Mucosa of descending colon (tissue), 3 donors: ENCODE results near the gene PAQR4. TPM values are rescaled to one million over a fixed set of nuclear protein-coding genes. Genes with fewer than 3 reads are reported as not detected.

Experiments
- ATAC-seq: fragments of 200-7000 bp; cut with Tn5 transposase; one replicate; pipeline ENCODE4 v1.9.1; 2020; ENCODE audit warnings: mild to moderate bottlenecking, moderate library complexity
- DNase-seq, 3 donors: peaks; one replicate each; pipeline ENCODE4 v3.0.0-alpha.2; 2020
- H3K36me3 ChIP-seq: fragments of 200-600 bp; one replicate; pipeline ENCODE4 v1.8.0; 2021; ENCODE audit warnings: low read depth, mild to moderate bottlenecking
- H3K4me1 ChIP-seq: fragments of 200-600 bp; one replicate; pipeline ENCODE4 v1.8.0; 2021; ENCODE audit warnings: low read depth, mild to moderate bottlenecking
- H3K4me3 ChIP-seq: fragments of 200-600 bp; one replicate; pipeline ENCODE4 v1.8.0; 2021; ENCODE audit warnings: mild to moderate bottlenecking
- H3K9me3 ChIP-seq: fragments of 200-600 bp; one replicate; pipeline ENCODE4 v1.8.0; 2021; ENCODE audit warnings: mild to moderate bottlenecking
- CTCF ChIP-seq: fragments of 200-600 bp; IDR thresholded peaks from one replicate; pipeline ENCODE4 v1.8.0; 2022; ENCODE audit warnings: antibody characterized with exemption, mild to moderate bottlenecking
- intact Hi-C, 2 donors: fragments of 100-400 bp; cut with DNase I in 1 of 2; cut with micrococcal nuclease in 1 of 2; formaldehyde crosslinking; loops; one replicate each; pipeline versions ENCODE4 v1.11.0 to v1.11.1; 2022; cut with DNase I, micrococcal nuclease
- total RNA-seq, 3 donors: library from RNA; stranded (reverse); fragmentation: NEBNext Ultra II Directional in 2 of 3; extraction: Animal tissue kit (Norgen Biotek cat#: 25700) in 2 of 3; gene quantifications; one replicate each; pipeline versions ENCODE4 v1.2.1 to v1.2.4, GENCODE V29; 2021 to 2023
- donor health status: DM: no; HTN: no; CAD: no; lungs with moderate emphysema.
- donor health status: DM: no; HTN: no; CAD: no.
- donor health status: DM: no; HTN: yes; CAD: no.

Gene PAQR4
- total RNA-seq, 3 donors from 2014 or later = 4.2 to 16.1 (median 8.0) TPM

GRCh38 chr16:2948807-2949704 is 20.1 kb upstream of the PAQR4 start:
- ATAC-seq (no peak), DNase-seq (no peak)
- H3K4me3 ChIP-seq = no peak overlapping the region
- intact Hi-C loops = no loop called here
- H3K4me1 ChIP-seq = no peaks in the 10 kb centered on the region
- no peaks in the 10 kb centered on the region for H3K9me3 ChIP-seq
- TF ChIP-seq CTCF = no peak
- no peaks in the 10 kb centered on the region for H3K36me3 ChIP-seq

- no peak overlapping the region for H3K4me3 ChIP-seq
- TF ChIP-seq CTCF = no peak
- H3K9me3 ChIP-seq = no peaks in the 10 kb centered on the region
- no peak for DNase-seq
- intact Hi-C loops = no loop called here
- no peaks in the 10 kb centered on the region for H3K4me1 ChIP-seq
- no peak for ATAC-seq
- no peaks in the 10 kb centered on the region for H3K36me3 ChIP-seq
Observed at GRCh38 chr16:2949705-2950352, 19.3 kb upstream of the PAQR4 start.

GRCh38 chr16:2950353-2950724 is 18.8 kb upstream of the PAQR4 start:
- DNase-seq (no peak), ATAC-seq (no peak)
- Histone ChIP-seq H3K4me3 (no peak overlapping the region), H3K4me1 (no peaks in the 10 kb centered on the region), H3K9me3 (no peaks in the 10 kb centered on the region), H3K36me3 (no peaks in the 10 kb centered on the region)
- intact Hi-C loops = no loop called here
- TF ChIP-seq CTCF = no peak

- Histone ChIP-seq H3K4me3 (no peak overlapping the region), H3K36me3 (no peaks in the 10 kb centered on the region), H3K9me3 (no peaks in the 10 kb centered on the region), H3K4me1 (peaks cover 4% of the 10 kb centered on the region)
- ATAC-seq = no peak
- DNase-seq = no peak
- intact Hi-C loops = no loop called here
- no peak for TF ChIP-seq CTCF
Observed at GRCh38 chr16:2950773-2951172, 18.4 kb upstream of the PAQR4 start.

GRCh38 chr16:2952679-2953078 is 16.5 kb upstream of the PAQR4 start:
- intact Hi-C loops = no loop called here
- TF ChIP-seq CTCF = no peak
- DNase-seq (peak in 1 of 3 donors; percentile 52), ATAC-seq (peak; percentile 32)
- H3K36me3 ChIP-seq = no peaks in the 10 kb centered on the region
- no peak overlapping the region for H3K4me3 ChIP-seq
- H3K9me3 ChIP-seq = no peaks in the 10 kb centered on the region
- H3K4me1 ChIP-seq = peaks cover 4% of the 10 kb centered on the region
